Hepatocyte (in vitro differentiated cells): ENCODE results near the gene SPATA31C2. TPM values are rescaled to one million over a fixed set of nuclear protein-coding genes. Genes with fewer than 3 reads are reported as not detected.

Experiments
- DNase-seq: peaks from one replicate; pipeline ENCODE4 v3.0.0-alpha.2; 2016; ENCODE audit warnings: low spot score
- H2AFZ ChIP-seq: fragments of 200-600 bp; sonication (generic); 2 replicates; pipeline ENCODE4 v1.6.0; 2016; ENCODE audit warnings: antibody characterized with exemption, mild to moderate bottlenecking
- H3K27ac ChIP-seq: fragments of 200-600 bp; sonication (generic); 2 replicates; pipeline ENCODE4 v1.5.1; 2016; ENCODE audit warnings: mild to moderate bottlenecking
- H3K27me3 ChIP-seq: fragments of 200-600 bp; sonication (generic); 2 replicates; pipeline ENCODE4 v1.6.1; 2016
- H3K36me3 ChIP-seq: fragments of 200-600 bp; sonication (generic); replicated peaks from 2 replicates; pipeline ENCODE4 v1.5.1; 2016; ENCODE audit warnings: low read depth; ENCODE audit not compliant: insufficient read depth
- H3K4me1 ChIP-seq: fragments of 200-600 bp; sonication (generic); 2 replicates; pipeline ENCODE4 v1.5.1; 2016; ENCODE audit warnings: mild to moderate bottlenecking, moderate library complexity; ENCODE audit not compliant: insufficient read depth
- H3K4me2 ChIP-seq: fragments of 200-600 bp; sonication (generic); 2 replicates; pipeline ENCODE4 v1.6.0; 2016
- H3K4me3 ChIP-seq: fragments of 200-600 bp; sonication (generic); 2 replicates; pipeline ENCODE4 v1.5.1; 2016; ENCODE audit warnings: mild to moderate bottlenecking
- H3K79me2 ChIP-seq: fragments of 200-600 bp; sonication (generic); 2 replicates; pipeline ENCODE4 v1.6.0; 2017; ENCODE audit warnings: mild to moderate bottlenecking
- H3K9me2 ChIP-seq: fragments of 200-600 bp; sonication (generic); replicated peaks from 2 replicates; pipeline ENCODE4 v1.6.0; 2017; ENCODE audit warnings: mild to moderate bottlenecking; ENCODE audit not compliant: insufficient read depth
- H3K9me3 ChIP-seq: fragments of 200-600 bp; sonication (generic); 2 replicates; pipeline ENCODE4 v1.5.1; 2016; ENCODE audit warnings: low read depth, mild to moderate bottlenecking
- H4K20me1 ChIP-seq: fragments of 200-600 bp; sonication (generic); 2 replicates; pipeline ENCODE4 v1.6.0; 2016; ENCODE audit warnings: mild to moderate bottlenecking; ENCODE audit not compliant: insufficient read depth, poor library complexity, severe bottlenecking
- CTCF ChIP-seq: fragments of 200-600 bp; sonication (generic); IDR thresholded peaks from 2 replicates; pipeline ENCODE4 v1.5.1; 2016; ENCODE audit warnings: antibody characterized with exemption, mild to moderate bottlenecking; ENCODE audit not compliant: poor library complexity
- EZH2 ChIP-seq: fragments of 200-600 bp; sonication (generic); IDR thresholded peaks from 2 replicates; pipeline ENCODE4 v1.6.1; 2016; ENCODE audit warnings: antibody characterized with exemption, mild to moderate bottlenecking, borderline replicate concordance
- EZH2phosphoT487 ChIP-seq: fragments of 200-600 bp; sonication (generic); IDR thresholded peaks from one replicate; pipeline ENCODE4 v1.6.1; 2018; ENCODE audit warnings: antibody characterized with exemption, mild to moderate bottlenecking, low read depth, moderate library complexity; ENCODE audit not compliant: unreplicated experiment, severe bottlenecking
- WGBS: methylation state at CpG from one replicate; pipeline ENCODE4 v1.1.6; 2016; ENCODE audit warnings: low lambda C conversion rate; ENCODE audit errors: missing lambda C conversion rate; 5-methylcytosine and 5-hydroxymethylcytosine counted together
- polyA plus RNA-seq: library from polyadenylated mRNA; unstranded; fragments of >200 nt; fragmentation: Nextera tagmentation; extraction: Ambion mirVana; gene quantifications from 2 replicates; pipeline ENCODE4 v1.2.1, GENCODE V29; 2016
- total RNA-seq: library from RNA; depleted of rRNA; stranded (reverse); fragments of >200 nt; gene quantifications from 2 replicates; pipeline ENCODE4 v1.2.3, GENCODE V29; 2014

SPATA31C2 gene
- total and polyA plus RNA-seq, 2 experiments from 2014 or later: not detected

- no peak overlapping the region for H3K4me3 ChIP-seq
- TF ChIP-seq CTCF (no peak), EZH2phosphoT487 (no peak), EZH2 (no peak)
- DNase-seq: no peak
- H3K27me3 ChIP-seq: no peaks in the 10 kb centered on the region
- no peak overlapping the region for H2AFZ ChIP-seq
- H3K9me3 ChIP-seq: no peaks in the 10 kb centered on the region
- no peaks in the 10 kb centered on the region for H3K9me2 ChIP-seq
- H3K4me2 ChIP-seq: no peak overlapping the region
- H4K20me1 ChIP-seq: no peaks in the 10 kb centered on the region
- no peaks in the 10 kb centered on the region for H3K79me2 ChIP-seq
- H3K27ac ChIP-seq: no peak overlapping the region
- no peaks in the 10 kb centered on the region for H3K4me1 ChIP-seq
- no peaks in the 10 kb centered on the region for H3K36me3 ChIP-seq
Measured at GRCh38 chr9:88169700-88170099, 31.4 kb upstream of the SPATA31C2 start.

GRCh38 chr9:88168564-88168963 is 30.3 kb upstream of the SPATA31C2 start:
- Histone ChIP-seq H4K20me1 (no peaks in the 10 kb centered on the region), H3K9me2 (no peaks in the 10 kb centered on the region), H3K4me2 (no peak overlapping the region), H2AFZ (no peak overlapping the region), H3K79me2 (no peaks in the 10 kb centered on the region), H3K4me3 (no peak overlapping the region), H3K27me3 (no peaks in the 10 kb centered on the region), H3K36me3 (no peaks in the 10 kb centered on the region), H3K4me1 (no peaks in the 10 kb centered on the region), H3K9me3 (no peaks in the 10 kb centered on the region), H3K27ac (no peak overlapping the region)
- 53% methylated on average over 3 of the region's 3 CpGs for WGBS
- no peak for DNase-seq
- TF ChIP-seq EZH2 (no peak), EZH2phosphoT487 (no peak), CTCF (no peak)

- Histone ChIP-seq H3K4me1 (no peaks in the 10 kb centered on the region), H3K9me2 (no peaks in the 10 kb centered on the region), H3K79me2 (no peaks in the 10 kb centered on the region), H4K20me1 (no peaks in the 10 kb centered on the region), H3K27ac (no peak overlapping the region), H3K4me3 (no peak overlapping the region), H3K4me2 (no peak overlapping the region), H3K36me3 (no peaks in the 10 kb centered on the region), H2AFZ (no peak overlapping the region), H3K27me3 (no peaks in the 10 kb centered on the region), H3K9me3 (no peaks in the 10 kb centered on the region)
- TF ChIP-seq EZH2 (no peak), CTCF (no peak), EZH2phosphoT487 (no peak)
- no peak for DNase-seq
- 95% methylated on average over 1 of the region's 1 CpG for WGBS
Measured at GRCh38 chr9:88166660-88167059, 28.4 kb upstream of the SPATA31C2 start.

GRCh38 chr9:88164850-88165249 is 26.6 kb upstream of the SPATA31C2 start:
- Histone ChIP-seq H2AFZ (no peak overlapping the region), H3K9me3 (no peaks in the 10 kb centered on the region), H3K4me1 (no peaks in the 10 kb centered on the region), H3K36me3 (no peaks in the 10 kb centered on the region), H3K4me3 (no peak overlapping the region), H3K4me2 (no peak overlapping the region), H3K79me2 (no peaks in the 10 kb centered on the region), H3K27me3 (no peaks in the 10 kb centered on the region), H3K27ac (no peak overlapping the region), H4K20me1 (no peaks in the 10 kb centered on the region), H3K9me2 (no peaks in the 10 kb centered on the region)
- TF ChIP-seq EZH2: no peak
- no peak for TF ChIP-seq CTCF
- no peak for TF ChIP-seq EZH2phosphoT487
- WGBS: 70% methylated on average over 3 of the region's 3 CpGs
- DNase-seq: no peak
